GM12865 (cell line): ENCODE results near the gene HEXA.

Experiments
- DNase-seq: peaks from one replicate; pipeline ENCODE4 v3.0.0; 2010; ENCODE audit warnings: low read depth
- H3K4me3 ChIP-seq: 2 replicates; pipeline ENCODE4 v1.5.1; 2011; ENCODE audit warnings: mild to moderate bottlenecking, low read depth, low read length, control low read depth
- CTCF ChIP-seq: IDR thresholded peaks from 2 replicates; pipeline ENCODE4 v1.5.1; 2011; ENCODE audit warnings: low read length, control low read depth, low read depth, inconsistent platforms; ENCODE audit not compliant: insufficient read depth; ENCODE audit errors: missing control alignments

HEXA gene

GRCh38 chr15:72302955-72303354 lies 72.9 kb downstream of the HEXA start:
- no peak overlapping the region for H3K4me3 ChIP-seq
- DNase-seq = no peak
- no peak for TF ChIP-seq CTCF
